Right renal cortex interstitium (tissue), 3 donors: Measurements from ENCODE around the gene ZCCHC14. TPM values are rescaled to one million over a fixed set of nuclear protein-coding genes. Genes with fewer than 3 reads are reported as not detected.
"Not testable (repeated sequence)": the region's sequence is repeated elsewhere in the genome, so short reads cannot be mapped to it uniquely, and the experiment has no call there.

Experiments used
- DNase-seq, 3 donors: peaks; one replicate each; pipeline ENCODE4 v3.0.0-alpha.2; 2013; ENCODE audit warnings: low read depth in 3 of 3, low spot score in 2 of 3
- polyA plus RNA-seq, 3 donors: library from polyadenylated mRNA; unstranded; fragments of 120-200 nt; gene quantifications; one replicate each; pipeline ENCODE4 v1.2.1, GENCODE V29; 2013; ENCODE audit not compliant: insufficient read length in 3 of 3

ZCCHC14 gene
- polyA plus RNA-seq, 3 donors: 28.6 to 32.1 (median 30.7) TPM

GRCh38 chr16:87525352-87525751, 32.5 kb upstream of the ZCCHC14 start:
- no peak for DNase-seq

GRCh38 chr16:87524407-87524806, 31.6 kb upstream of the ZCCHC14 start:
- no peak for DNase-seq

DNA sequence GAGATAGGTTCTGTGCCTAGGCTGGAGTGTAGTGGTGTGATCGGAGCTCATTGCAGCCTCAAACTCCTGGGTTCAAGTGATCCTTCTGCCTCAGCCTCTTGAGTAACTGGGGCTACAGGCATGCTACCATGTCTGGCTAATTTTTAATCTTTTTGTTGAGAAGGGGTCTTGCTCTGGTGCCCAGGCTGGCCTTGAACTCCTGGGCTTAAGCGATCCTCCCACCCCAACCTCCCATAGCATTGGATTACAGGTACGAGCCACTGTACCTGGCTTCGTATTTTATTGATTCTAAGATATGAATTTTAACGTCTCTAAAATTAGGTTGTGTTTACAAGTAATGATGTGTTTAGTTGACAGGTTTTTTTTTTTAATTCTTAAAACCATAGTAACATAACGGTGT, 30.8 kb upstream of the ZCCHC14 start:
- not testable (repeated sequence) for DNase-seq

DNA sequence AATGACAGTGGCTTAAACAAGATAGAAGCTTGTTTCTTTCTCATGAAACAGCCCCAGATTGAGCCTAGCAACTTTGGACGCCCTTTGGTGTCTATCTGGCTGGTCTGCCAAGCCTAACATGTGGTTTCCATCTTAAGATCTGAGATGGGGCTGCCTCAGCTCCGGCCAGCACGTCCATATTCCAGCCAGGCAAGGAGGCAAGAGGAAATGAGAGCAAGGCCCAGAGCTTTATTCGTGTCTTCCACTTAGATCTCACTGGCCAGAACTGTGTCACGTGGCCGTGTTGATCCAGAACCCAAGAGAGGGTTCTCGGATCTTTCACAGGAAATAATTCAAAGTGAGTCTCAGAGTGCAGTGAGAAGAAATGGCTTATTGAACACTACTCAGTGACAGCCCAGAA, 28.9 kb upstream of the ZCCHC14 start:
- DNase-seq: not testable (repeated sequence)

- DNase-seq: not testable (repeated sequence)
These were observed 26.3 kb upstream of the ZCCHC14 start for GRCh38 chr16:87519170-87519569.

DNA sequence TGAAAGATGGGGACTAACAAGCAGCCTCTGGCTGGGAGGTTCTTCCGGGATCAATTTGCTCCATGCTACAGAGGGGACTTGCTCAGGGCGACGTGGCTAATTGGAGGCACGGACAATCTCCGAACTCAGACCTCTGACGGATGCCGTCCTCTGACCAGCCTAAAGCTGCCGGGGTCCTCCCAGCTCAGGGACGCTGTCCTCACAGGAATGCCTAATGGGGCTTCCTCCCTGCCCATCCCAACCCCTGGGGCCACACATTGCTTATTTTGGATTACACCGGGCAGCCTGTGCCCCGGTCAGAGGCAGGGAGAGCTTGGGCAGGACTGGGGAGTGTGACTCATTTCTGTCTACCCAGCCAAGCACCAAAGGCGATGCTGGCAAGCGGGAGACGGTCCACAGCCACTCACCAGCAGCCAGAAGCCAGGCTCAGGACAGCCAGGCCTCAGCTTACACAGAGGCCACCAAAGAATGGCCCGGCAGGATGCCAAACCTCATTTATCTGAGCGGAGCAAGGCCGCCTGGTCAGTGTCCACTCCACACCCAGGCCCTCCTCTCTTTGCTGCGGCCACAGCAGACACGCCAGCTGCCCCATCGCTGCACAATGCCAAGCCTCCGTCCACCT, 25.7 kb upstream of the ZCCHC14 start:
- DNase-seq: not testable (repeated sequence)

DNA sequence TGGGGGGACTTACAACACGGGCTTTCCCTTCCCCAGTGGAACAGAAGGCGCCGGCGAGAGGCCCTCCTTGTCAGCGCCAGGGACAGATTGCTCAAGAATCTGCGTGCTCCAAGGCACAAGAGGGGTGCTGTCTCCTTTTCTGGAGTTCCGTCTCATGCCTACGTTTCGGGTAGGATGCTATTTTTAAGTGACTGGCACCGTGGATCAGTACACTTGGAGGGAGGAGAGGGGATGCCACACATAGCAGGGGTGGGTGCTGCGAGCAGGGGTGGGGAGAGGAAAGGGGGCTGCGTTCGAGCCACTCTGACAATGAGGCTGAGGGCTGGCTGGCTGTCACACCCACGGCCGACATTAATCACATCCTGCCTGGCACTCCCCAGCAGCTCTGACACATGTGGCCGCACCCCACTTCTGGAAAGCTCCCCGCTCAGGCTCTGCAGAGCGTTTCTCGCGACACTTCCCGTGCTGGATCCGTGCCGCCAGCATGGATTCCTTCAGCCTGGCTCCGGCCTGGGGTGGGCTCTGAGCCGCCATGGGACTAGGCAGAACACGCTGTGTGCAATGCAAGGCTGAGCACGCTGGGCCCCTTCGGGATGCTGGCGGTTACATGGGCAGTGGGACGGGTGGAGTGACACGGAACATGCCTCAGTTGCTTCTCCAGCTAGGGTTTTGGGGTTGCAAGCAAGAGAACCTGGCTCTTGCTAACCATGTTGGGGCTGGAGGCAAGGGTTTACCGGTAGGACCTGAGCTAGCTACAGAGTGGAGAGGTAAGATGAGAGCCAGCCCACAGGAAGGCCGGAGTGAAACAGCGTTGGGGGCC, 25.0 kb upstream of the ZCCHC14 start:
- DNase-seq: not testable (repeated sequence)

- DNase-seq: no peak
These were observed 23.5 kb upstream of the ZCCHC14 start for GRCh38 chr16:87516361-87516760.

DNA sequence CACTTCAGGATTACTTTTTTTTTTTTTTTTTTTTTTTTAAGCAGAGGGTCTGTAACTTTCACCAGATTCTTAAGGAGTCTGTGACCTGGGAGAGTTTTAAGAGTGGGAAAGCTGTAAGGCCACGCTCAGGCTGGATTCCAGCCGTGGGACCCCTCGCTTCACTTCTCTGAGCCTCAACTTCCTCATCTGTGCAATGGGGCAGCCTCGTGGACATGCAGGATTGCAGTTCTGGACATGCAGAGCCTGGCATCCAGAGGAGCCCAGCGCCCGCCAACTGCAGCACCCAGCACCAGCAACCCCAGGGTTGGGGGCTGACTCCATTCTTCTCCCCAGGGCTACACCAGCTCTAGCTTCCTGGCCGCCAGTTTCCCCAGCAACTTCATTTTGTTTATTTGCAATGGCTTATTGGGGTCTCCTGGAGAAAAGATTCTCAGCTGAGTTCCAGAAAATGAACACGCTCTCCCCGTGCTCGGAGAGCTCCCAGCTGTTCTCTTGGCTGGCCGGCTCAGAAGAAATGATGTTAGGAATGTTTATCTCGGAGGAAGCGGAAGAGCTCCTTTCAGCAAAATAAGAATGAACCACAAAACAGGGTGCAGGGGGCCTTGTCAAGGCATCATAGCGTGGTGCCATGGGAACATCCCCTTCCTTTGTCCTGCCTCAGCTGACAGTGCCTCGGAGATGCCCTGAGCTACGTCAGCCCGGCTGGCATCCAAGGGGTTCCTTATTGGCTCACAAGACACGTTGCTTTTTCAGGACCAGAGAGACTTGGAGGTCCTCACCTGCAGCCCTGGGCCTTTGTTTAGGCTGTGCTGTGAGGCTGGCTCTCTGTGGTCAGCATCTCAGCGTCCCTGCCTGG, 22.9 kb upstream of the ZCCHC14 start:
- DNase-seq: no peak

GRCh38 chr16:87509778-87510177, 17.0 kb upstream of the ZCCHC14 start:
- DNase-seq: not testable (repeated sequence)

- no peak for DNase-seq
These were observed 14.7 kb upstream of the ZCCHC14 start for GRCh38 chr16:87507351-87508069.

DNA sequence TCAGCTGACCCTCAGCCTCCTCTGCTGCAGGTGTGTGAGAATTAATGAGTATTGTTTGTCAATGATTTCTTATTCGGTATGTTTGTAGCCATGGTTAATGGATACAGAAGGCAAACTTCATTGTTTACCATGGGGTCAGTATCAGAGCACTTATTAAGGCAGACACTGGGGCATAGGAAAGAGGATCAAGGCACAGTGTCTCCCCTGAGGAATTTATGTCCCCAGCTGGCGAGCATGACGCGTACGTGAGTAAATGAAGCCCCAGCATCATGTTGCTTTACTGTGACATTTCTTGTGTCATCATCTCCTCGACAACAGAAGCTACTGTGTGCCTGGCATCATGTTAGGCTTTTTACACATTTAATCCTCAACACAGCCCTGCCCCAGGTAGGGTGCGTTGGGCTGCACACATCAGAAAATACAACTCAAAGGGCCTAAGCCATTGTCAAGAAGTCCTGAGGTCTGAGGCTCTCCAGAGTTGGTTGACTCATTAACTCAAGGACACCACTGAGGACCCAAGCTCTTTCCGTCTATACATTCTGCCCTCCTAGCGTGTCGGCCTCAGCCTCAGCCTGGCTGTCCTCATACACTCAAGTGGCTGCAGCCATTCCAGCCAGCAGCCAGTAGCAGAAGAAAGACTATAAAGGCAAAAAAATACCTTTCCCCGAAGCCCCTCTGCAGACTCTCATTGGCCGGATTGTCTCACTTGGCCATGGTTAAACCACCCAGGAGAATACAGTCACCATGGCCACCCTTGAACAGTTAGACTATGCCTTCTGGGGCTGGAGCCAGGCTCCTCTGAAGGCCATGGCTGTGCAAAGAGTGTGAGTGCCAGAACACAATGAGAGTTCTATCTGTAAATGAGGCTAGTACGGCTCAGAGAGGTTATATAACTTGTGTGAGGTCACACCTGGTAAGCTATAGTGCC, 13.9 kb upstream of the ZCCHC14 start:
- DNase-seq: no peak

DNA sequence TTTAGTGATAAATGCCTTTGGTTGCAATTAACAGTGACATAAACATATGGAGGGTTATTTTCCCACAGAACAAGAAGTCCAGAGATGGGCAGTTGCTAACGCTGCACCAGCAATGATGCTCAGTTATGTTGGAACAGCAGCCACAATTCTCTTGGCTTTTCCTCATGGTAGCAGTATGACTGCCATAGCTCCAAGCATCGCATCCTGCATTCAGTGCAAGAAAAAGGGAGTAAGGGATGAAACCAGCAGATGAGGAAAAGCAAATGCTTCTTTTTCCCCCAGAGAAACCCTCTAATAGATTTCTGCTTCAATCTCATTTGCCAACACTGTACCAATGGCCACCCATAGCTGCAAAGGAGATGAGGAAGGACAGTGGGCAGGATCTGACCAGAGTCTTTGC, 13.0 kb upstream of the ZCCHC14 start:
- no peak for DNase-seq

DNA sequence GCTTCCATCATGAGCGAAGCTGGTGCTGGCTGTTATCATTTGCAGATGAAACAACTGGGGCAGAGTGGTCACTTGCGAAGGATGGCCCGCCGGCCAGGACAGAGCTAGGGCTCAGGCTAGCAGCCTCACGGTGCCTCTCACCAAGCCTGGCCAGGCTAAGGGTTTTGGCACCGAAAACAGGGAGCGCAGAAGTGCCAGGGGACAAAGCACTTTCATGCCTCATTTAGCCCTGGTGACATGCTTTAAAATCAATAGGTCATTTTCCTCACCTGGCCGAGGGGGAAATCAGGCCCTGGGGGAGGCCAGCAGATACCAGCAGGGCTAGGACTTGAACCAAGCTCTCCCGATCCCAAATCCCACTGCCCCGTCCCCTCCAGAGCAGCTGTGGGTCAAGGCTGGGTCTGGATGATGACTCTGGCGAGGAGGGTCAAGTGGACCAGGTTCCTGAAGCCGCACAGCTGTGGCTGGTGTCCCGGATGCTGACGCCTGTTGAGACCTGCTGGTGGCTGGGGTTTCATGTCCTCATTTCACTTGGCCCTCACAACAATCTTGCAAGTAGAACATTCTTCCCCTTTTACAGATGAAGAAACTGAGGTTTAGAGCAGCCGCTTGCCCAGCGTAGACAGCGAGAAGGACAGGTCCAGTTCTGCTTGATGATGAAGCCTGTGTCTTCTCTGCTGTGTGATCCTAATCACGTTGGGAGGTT, 10.6 kb upstream of the ZCCHC14 start:
- DNase-seq: not testable (repeated sequence)

DNA sequence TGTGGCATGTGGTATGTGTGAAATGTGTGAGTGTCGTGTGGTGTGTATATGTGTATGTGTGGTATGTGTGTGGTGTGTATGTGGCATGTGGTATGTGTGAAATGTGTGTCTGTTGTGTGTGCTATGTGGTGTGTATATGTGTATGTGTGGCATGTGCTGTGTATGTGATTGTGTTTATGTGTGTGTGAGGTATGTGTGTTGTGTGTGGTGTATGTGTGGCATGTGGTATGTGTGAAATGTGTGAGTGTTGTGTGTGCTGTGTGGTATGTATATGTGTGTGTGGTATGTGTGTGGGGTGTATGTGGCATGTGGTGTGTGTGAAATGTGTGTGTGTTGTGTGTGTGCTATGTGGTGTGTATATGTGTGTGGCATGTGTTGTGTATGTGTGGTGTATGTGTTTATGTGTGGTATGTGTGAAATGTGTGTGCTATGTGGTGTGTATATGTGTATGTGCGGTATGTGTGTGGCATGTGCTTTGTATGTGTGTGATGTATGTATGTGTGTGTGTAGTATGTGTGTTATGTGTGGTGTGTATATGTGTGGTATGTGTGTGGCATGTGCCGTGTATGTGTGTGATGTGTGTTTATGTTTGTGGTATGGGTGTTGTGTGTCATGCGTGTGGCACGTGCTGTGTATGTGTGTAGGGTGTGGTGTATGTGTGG, 9.6 kb upstream of the ZCCHC14 start:
- no peak for DNase-seq

- DNase-seq: no peak
These were observed 8.3 kb upstream of the ZCCHC14 start for GRCh38 chr16:87501117-87501516.

GRCh38 chr16:87499189-87499486, 6.3 kb upstream of the ZCCHC14 start:
- no peak for DNase-seq

- DNase-seq: no peak
These were observed 5.7 kb upstream of the ZCCHC14 start for GRCh38 chr16:87498324-87499188.
